ENCODE measurements around the gene SCN9A. TPM values are rescaled to one million over a fixed set of nuclear protein-coding genes. Genes with fewer than 3 reads are reported as not detected.

SCN9A gene
- total and polyA plus RNA-seq, 2 donors (not counting 1 experiment from before 2014, with no cell fraction given), result not detected

DNA sequence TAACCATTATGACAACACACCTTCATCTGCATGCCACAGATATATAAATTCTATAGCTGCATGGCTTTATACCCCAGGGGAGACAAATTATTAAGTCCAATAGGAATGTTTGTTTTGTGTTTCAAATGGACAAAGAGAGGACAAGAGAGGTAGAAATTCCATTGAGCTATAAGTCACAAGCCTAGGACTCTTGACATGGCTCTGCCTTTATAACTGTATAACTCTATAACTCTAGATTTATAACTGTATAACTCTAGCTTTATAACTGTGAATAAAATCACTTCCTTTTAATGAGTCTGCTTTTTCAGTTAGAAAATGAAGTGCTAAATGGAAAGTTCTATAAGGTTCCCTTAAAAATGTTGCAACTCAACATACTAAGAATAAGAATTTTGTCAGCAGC, 106.4 kb downstream of the SCN9A start:
- intact Hi-C loops (cut with micrococcal nuclease), result no loop called here
- no peaks in the 10 kb centered on the region for H3K4me1 Mint-ChIP-seq
- Histone ChIP-seq H2AFZ (ENCODE audit: insufficient read depth, low read depth, low read length, poor library complexity, severe bottlenecking) (no peak overlapping the region), H3K4me3 (ENCODE audit: control extremely low read depth in 1 of 5, extremely low read depth in 1 of 5, insufficient read depth in 1 of 5, low read depth in 2 of 5, low read length in 4 of 5) (no peak overlapping the region), H3K36me3 (replicated peaks in 1 of 2; ENCODE audit: control extremely low read depth in 1 of 2, control insufficient read depth in 1 of 2, extremely low read depth in 1 of 2, insufficient read depth in 2 of 2, low read length in 1 of 2) (no peaks in the 10 kb centered on the region), H3K79me2 (ENCODE audit: control insufficient read depth, insufficient read depth, low read length) (no peaks in the 10 kb centered on the region), H3K27ac (ENCODE audit: low read length in 2 of 2) (no peak overlapping the region), H3K27me3 (replicated peaks in 1 of 4; ENCODE audit: control extremely low read depth in 1 of 4, control insufficient read depth in 3 of 4, insufficient read depth in 4 of 4, low read length in 3 of 4) (no peaks in the 10 kb centered on the region), H3K4me1 (ENCODE audit: control insufficient read depth in 2 of 2, insufficient read depth in 2 of 2, low read length in 2 of 2) (no peaks in the 10 kb centered on the region), H3K9ac (ENCODE audit: low read length) (no peak overlapping the region), H3K4me2 (replicated peaks; ENCODE audit: low read depth, low read length, poor library complexity, severe bottlenecking) (no peak overlapping the region), H3K9me3 (ENCODE audit: control extremely low read depth in 1 of 3, control insufficient read depth in 2 of 3, insufficient read depth in 1 of 3, low read length in 2 of 3) (no peaks in the 10 kb centered on the region), H4K20me1 (ENCODE audit: control insufficient read depth, insufficient read depth, low read length, poor library complexity, severe bottlenecking) (no peaks in the 10 kb centered on the region)
- POLR2A ChIA-PET, result no interaction called here
- H3K4me3 Mint-ChIP-seq, result no peak overlapping the region
- DNase-seq, result no peak
- TF ChIP-seq, protein P1, sequence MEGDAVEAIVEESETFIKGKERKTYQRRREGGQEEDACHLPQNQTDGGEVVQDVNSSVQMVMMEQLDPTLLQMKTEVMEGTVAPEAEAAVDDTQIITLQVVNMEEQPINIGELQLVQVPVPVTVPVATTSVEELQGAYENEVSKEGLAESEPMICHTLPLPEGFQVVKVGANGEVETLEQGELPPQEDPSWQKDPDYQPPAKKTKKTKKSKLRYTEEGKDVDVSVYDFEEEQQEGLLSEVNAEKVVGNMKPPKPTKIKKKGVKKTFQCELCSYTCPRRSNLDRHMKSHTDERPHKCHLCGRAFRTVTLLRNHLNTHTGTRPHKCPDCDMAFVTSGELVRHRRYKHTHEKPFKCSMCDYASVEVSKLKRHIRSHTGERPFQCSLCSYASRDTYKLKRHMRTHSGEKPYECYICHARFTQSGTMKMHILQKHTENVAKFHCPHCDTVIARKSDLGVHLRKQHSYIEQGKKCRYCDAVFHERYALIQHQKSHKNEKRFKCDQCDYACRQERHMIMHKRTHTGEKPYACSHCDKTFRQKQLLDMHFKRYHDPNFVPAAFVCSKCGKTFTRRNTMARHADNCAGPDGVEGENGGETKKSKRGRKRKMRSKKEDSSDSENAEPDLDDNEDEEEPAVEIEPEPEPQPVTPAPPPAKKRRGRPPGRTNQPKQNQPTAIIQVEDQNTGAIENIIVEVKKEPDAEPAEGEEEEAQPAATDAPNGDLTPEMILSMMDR (IDR thresholded peaks at IDR 0.05), result no peak
- no peak for TF ChIP-seq EZH2 (IDR thresholded peaks at IDR 0.05; ENCODE audit: borderline replicate concordance, insufficient read depth, low read depth, low read length, poor library complexity, severe bottlenecking)
- CTCF ChIA-PET, result no interaction called here
- no peak overlapping the region for H3K27ac Mint-ChIP-seq
- H3K27me3 Mint-ChIP-seq, result no peaks in the 10 kb centered on the region
- no peaks in the 10 kb centered on the region for H3K9me3 Mint-ChIP-seq (ENCODE audit: insufficient read depth)
- ATAC-seq (ENCODE audit: low read depth), result no peak

DNA sequence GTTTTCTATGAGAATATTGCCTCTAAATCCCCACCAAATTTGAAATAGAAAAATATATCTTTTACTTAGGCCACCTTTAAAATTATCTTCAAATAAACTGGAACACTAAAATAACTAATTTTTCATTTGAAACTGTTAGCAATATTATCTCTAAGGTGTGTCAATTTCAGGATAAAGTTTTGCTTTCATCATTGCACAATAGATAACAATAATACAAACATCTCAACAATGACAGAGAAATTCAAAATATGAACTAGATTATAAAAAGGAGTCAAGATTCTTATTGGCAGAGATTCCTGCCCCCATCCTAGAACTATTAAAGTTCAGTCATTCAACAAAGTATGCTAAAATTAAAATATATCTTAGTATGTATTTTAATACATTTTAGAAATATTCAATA, 117.9 kb downstream of the SCN9A start:
- H4K20me1 ChIP-seq (ENCODE audit: control insufficient read depth, insufficient read depth, low read length, poor library complexity, severe bottlenecking), result no peaks in the 10 kb centered on the region
- H3K79me2 ChIP-seq (ENCODE audit: control insufficient read depth, insufficient read depth, low read length), result no peaks in the 10 kb centered on the region
- H3K4me2 ChIP-seq (replicated peaks; ENCODE audit: low read depth, low read length, poor library complexity, severe bottlenecking), result no peak overlapping the region
- no peaks in the 10 kb centered on the region for H3K36me3 ChIP-seq (replicated peaks in 1 of 2; ENCODE audit: control extremely low read depth in 1 of 2, control insufficient read depth in 1 of 2, extremely low read depth in 1 of 2, insufficient read depth in 2 of 2, low read length in 1 of 2)
- Mint-ChIP-seq H3K27ac (no peak overlapping the region), H3K9me3 (ENCODE audit: insufficient read depth) (no peaks in the 10 kb centered on the region), H3K27me3 (no peaks in the 10 kb centered on the region), H3K4me1 (no peaks in the 10 kb centered on the region), H3K4me3 (no peak overlapping the region)
- no peak overlapping the region for H3K4me3 ChIP-seq (ENCODE audit: control extremely low read depth in 1 of 5, extremely low read depth in 1 of 5, insufficient read depth in 1 of 5, low read depth in 2 of 5, low read length in 4 of 5)
- no peak overlapping the region for H2AFZ ChIP-seq (ENCODE audit: insufficient read depth, low read depth, low read length, poor library complexity, severe bottlenecking)
- POLR2A ChIA-PET, result no interaction called here
- no peak overlapping the region for H3K9ac ChIP-seq (ENCODE audit: low read length)
- DNase-seq (no peak), ATAC-seq (ENCODE audit: low read depth) (no peak)
- TF ChIP-seq, protein P1 (IDR thresholded peaks at IDR 0.05), result no peak
- TF ChIP-seq EZH2 (IDR thresholded peaks at IDR 0.05; ENCODE audit: borderline replicate concordance, insufficient read depth, low read depth, low read length, poor library complexity, severe bottlenecking), result no peak
- CTCF ChIA-PET, result no interaction called here
- no peak overlapping the region for H3K27ac ChIP-seq (ENCODE audit: low read length in 2 of 2)
- H3K27me3 ChIP-seq (replicated peaks in 1 of 4; ENCODE audit: control extremely low read depth in 1 of 4, control insufficient read depth in 3 of 4, insufficient read depth in 4 of 4, low read length in 3 of 4), result no peaks in the 10 kb centered on the region
- H3K9me3 ChIP-seq (ENCODE audit: control extremely low read depth in 1 of 3, control insufficient read depth in 2 of 3, insufficient read depth in 1 of 3, low read length in 2 of 3), result no peaks in the 10 kb centered on the region
- intact Hi-C loops (cut with micrococcal nuclease), result no loop called here
- no peaks in the 10 kb centered on the region for H3K4me1 ChIP-seq (ENCODE audit: control insufficient read depth in 2 of 2, insufficient read depth in 2 of 2, low read length in 2 of 2)
